Measurements from ENCODE around the gene SLC22A3. TPM values are rescaled to one million over a fixed set of nuclear protein-coding genes. Genes with fewer than 3 reads are reported as not detected.
"Not testable (repeated sequence)": the region's sequence is repeated elsewhere in the genome, so short reads cannot be mapped to it uniquely, and the experiment has no call there.

SLC22A3 gene
- total and polyA plus RNA-seq, 11 donors = 0.45 to 3.0 (median 0.75) TPM

GRCh38 chr6:160469153-160469552 is 121.0 kb downstream of the SLC22A3 start:
- Histone ChIP-seq H3K27me3 (peaks cover 0 to 6% (median 0%) of the 10 kb centered on the region in 9 donors), H3K27ac (no peak overlapping the region), H3K4me1 (no peaks in the 10 kb centered on the region), H3K9me3 (no peaks in the 10 kb centered on the region), H3K4me3 (no peak overlapping the region), H3K36me3 (no peaks in the 10 kb centered on the region)
- WGBS, 4 donors = 38 to 68% (median 41%) methylated on average over 2 of the region's 2 CpGs
- intact Hi-C loops (cut with DNase I) = no loop called here
- no peak for TF ChIP-seq POLR2A (IDR thresholded peaks at IDR 0.05)
- TF ChIP-seq CTCF (IDR thresholded peaks at IDR 0.05) = no peak
- DNase-seq = no peak
- no peak for ATAC-seq

GRCh38 chr6:160476056-160476455 is 127.9 kb downstream of the SLC22A3 start:
- DNase-seq; H3K9me3 ChIP-seq; H3K36me3 ChIP-seq; H3K4me1 ChIP-seq; H3K27ac ChIP-seq; intact Hi-C loops (cut with DNase I); H3K27me3 ChIP-seq; H3K4me3 ChIP-seq; ATAC-seq: not testable (repeated sequence)
- 40 to 53% (median 51%) methylated on average over 4 of the region's 4 CpGs for WGBS, 4 donors

- H3K4me1 ChIP-seq; H3K27ac ChIP-seq; ATAC-seq; DNase-seq; H3K27me3 ChIP-seq; H3K36me3 ChIP-seq; intact Hi-C loops (cut with DNase I); H3K4me3 ChIP-seq: not testable (repeated sequence)
- peaks cover 0 to 18% (median 0%) of the 10 kb centered on the region in 12 donors for H3K9me3 ChIP-seq
- WGBS, 4 donors = 79 to 89% (median 88%) methylated on average over 3 to 4 of the region's 4 CpGs
These were observed 128.9 kb downstream of the SLC22A3 start for GRCh38 chr6:160477072-160477471.

GRCh38 chr6:160477901-160478300 is 129.7 kb downstream of the SLC22A3 start:
- Histone ChIP-seq H3K36me3 (no peaks in the 10 kb centered on the region), H3K27ac (no peak overlapping the region), H3K27me3 (peaks cover 0 to 3% (median 0%) of the 10 kb centered on the region in 9 donors), H3K4me3 (no peak overlapping the region), H3K9me3 (peaks cover 0 to 18% (median 0%) of the 10 kb centered on the region in 12 donors), H3K4me1 (no peaks in the 10 kb centered on the region)
- TF ChIP-seq CTCF (IDR thresholded peaks at IDR 0.05) (no peak), POLR2A (IDR thresholded peaks at IDR 0.05) (no peak)
- ATAC-seq (no peak), DNase-seq (no peak)
- intact Hi-C loops (cut with DNase I) = no loop called here
- 76 to 83% (median 79%) methylated on average over 8 of the region's 8 CpGs for WGBS, 4 donors

GRCh38 chr6:160487116-160487515 is 138.9 kb downstream of the SLC22A3 start:
- TF ChIP-seq CTCF (IDR thresholded peaks at IDR 0.05) = no peak
- no peak for TF ChIP-seq POLR2A (IDR thresholded peaks at IDR 0.05)
- 81 to 90% (median 84%) methylated on average over 11 of the region's 11 CpGs for WGBS, 4 donors
- ATAC-seq (no peak), DNase-seq (no peak)
- Histone ChIP-seq H3K27ac (no peak overlapping the region), H3K27me3 (no peaks in the 10 kb centered on the region), H3K36me3 (no peaks in the 10 kb centered on the region), H3K9me3 (no peaks in the 10 kb centered on the region), H3K4me3 (no peak overlapping the region), H3K4me1 (no peaks in the 10 kb centered on the region)
- intact Hi-C loops (cut with DNase I) = no loop called here
